HL-60 (cell line): Measurements from ENCODE around the gene CITED2.

Experiments used
- DNase-seq, 2 experiments: peaks; one replicate each; pipeline ENCODE4 v3.0.0-alpha.2; 2010 to 2020; ENCODE audit warnings: low read depth in 1 of 2, low spot score in 1 of 2
- H3K27ac ChIP-seq: fragments of 250-450 bp; sonication (Bioruptor Pico); replicated peaks from 2 replicates; pipeline ENCODE4 v1.5.1; 2020; ENCODE audit warnings: mild to moderate bottlenecking, moderate library complexity
- H3K27me3 ChIP-seq: fragments of 250-450 bp; sonication (Bioruptor Pico); 2 replicates; pipeline ENCODE4 v1.5.1; 2021; ENCODE audit warnings: mild to moderate bottlenecking, moderate library complexity; ENCODE audit not compliant: insufficient read depth, poor library complexity, severe bottlenecking
- H3K4me3 ChIP-seq: replicated peaks from 2 replicates; pipeline ENCODE4 v1.5.1; 2011; ENCODE audit warnings: mild to moderate bottlenecking, control low read depth, low read length; ENCODE audit not compliant: insufficient read depth
- CTCF ChIP-seq: IDR thresholded peaks from one replicate; pipeline ENCODE4 v1.5.1; 2011; ENCODE audit warnings: low read length, control low read depth, inconsistent platforms; ENCODE audit not compliant: insufficient read depth
- GABPA ChIP-seq: IDR thresholded peaks from 2 replicates; pipeline ENCODE4 v1.6.1; 2012; ENCODE audit warnings: low read depth
- POLR2AphosphoS5 ChIP-seq: IDR thresholded peaks from 2 replicates; pipeline ENCODE4 v1.6.1; 2012; ENCODE audit warnings: low read depth
- SPI1 ChIP-seq: IDR thresholded peaks from 2 replicates; pipeline ENCODE4 v1.6.1; 2012; ENCODE audit warnings: low read depth, mild to moderate bottlenecking, borderline replicate concordance
- TF ChIP-seq, protein P1 (sequence below): IDR thresholded peaks from 2 replicates; pipeline ENCODE4 v1.6.1; 2012; ENCODE audit warnings: low read depth; ENCODE audit not compliant: insufficient replicate concordance

The CITED2 gene

DNA sequence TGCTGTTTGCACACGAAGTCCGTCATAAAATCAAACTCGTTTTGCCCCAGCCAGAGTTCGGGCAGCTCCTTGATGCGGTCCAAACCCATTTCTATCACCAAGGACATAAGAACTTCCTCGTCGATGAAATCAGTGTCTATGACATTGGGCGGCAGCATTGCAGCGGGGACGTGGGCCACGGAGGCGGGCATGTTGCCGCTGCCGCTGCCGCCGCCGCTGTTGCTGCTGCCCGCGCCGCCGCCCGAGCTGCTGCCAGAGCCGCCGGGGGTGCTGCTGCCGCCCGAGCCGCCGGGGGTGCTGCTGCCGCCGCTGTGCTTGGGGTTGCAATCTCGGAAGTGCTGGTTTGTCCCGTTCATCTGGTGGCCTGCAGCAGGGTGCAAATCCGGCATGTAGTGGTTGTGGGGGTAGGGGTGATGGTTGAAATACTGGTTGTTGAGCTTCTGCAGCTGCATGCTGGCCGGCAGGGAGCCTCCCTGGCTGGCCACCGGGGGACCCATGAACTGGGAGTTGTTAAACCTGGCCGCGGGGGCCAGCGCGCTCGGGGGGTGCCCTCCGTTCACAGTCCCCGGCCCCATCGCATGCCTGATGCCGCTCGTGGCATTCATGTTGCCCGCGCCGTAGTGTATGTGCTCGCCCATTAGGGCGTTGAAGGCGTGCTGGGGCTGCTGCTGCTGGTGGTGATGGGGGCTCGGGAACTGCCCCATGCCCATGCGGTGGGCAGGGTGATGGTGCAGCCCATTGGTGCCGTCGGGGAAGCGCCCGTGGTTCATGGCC lies 1.1 kb downstream of the CITED2 start:
- H3K27ac ChIP-seq, result peak overlapping the region; percentile 98
- H3K4me3 ChIP-seq, result peak overlapping the region; percentile 72
- DNase-seq, result peak in 1 of 2 experiments; percentile 63

DNA sequence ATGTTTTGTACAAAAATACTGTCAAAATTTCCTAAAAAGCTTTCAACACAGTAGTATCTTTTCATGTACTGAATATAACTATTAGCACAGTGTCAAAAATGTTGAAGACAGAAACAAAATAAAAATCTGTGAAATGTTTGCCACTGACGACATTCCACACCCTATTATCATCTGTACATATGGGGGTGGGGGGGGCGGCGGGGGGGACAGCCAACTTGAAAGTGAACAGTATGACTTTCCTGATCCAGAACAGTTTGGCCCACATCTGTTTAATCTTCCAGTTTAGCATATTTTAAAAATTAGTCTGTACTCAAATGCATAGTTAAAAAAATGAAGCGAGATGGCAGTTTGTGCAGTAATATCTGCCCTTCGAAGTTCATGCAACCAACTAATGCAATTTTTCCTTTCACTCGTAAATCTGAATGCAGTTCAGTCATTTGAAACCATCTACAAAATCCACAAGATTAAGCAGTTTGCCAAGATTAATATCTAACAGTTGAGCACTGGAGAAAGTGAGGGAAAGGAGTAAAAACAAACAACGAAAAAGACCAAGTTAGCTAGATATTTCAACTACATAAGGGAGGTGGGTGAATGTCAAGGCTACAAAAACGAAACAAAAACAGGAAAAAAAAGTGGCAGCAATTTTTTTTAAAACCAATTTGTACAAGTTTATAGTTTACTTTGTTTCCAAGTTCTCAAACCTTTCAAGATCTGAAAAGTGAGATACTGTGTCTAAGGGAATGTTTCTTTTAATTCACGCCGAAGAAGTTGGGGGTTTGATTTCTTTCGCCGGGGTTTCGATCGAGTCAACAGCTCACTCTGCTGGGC lies 1.9 kb downstream of the CITED2 start:
- Histone ChIP-seq H3K27ac (peak overlapping the region; percentile 98), H3K4me3 (peak overlapping the region; percentile 72), H3K27me3 (no peaks in the 10 kb centered on the region)
- DNase-seq, result no peak
- TF ChIP-seq SPI1 (no peak), GABPA (no peak)

More for the DNA sequence above, 1.1 kb downstream of the CITED2 start:
- TF ChIP-seq POLR2AphosphoS5 (peak; percentile 55; the same call in 1 of the 2 replicates), GABPA (no peak)
- no peaks in the 10 kb centered on the region for H3K27me3 ChIP-seq

DNA sequence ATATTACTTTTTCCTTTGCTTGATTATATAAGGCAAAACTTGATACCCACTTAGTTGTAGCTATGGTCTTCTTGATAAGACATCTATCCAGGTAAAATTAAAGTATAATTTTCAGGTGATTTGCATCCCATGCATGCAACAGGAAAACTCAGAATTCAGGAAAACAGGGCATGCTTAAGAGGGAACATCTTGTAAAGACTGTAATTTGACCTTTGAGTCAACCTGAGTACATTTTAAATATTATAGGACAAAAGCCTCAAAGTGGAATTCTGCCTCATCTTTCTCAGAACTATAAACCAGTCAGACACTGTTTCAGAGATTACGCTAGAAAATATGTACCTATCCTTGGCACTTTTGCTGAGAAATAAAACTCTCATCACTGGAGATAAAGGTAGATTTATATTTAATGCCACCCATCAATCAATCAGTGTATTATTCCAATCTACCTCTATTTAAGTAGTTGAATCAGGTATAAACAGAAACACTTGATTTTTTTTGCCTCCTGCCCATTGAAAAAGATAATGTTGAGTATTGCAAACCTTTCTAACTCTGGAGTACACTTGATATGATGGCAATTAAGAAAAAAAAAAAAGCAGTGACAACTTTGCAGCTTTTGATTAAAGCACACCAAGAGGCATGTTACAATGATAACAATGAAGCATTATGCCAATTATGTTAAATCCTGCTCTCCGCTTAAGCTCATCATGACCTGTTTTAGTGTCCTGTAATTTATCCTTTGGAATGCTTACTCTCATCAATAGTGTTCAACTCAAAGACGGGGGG lies 2.8 kb downstream of the CITED2 start:
- peak overlapping the region; percentile 72 for H3K4me3 ChIP-seq
- H3K27ac ChIP-seq, result peak overlapping the region; percentile 69
- no peak for DNase-seq
- TF ChIP-seq SPI1 (no peak), CTCF (no peak), POLR2AphosphoS5 (peak; percentile 8; the same call in 1 of the 2 replicates)
- TF ChIP-seq, protein P1, sequence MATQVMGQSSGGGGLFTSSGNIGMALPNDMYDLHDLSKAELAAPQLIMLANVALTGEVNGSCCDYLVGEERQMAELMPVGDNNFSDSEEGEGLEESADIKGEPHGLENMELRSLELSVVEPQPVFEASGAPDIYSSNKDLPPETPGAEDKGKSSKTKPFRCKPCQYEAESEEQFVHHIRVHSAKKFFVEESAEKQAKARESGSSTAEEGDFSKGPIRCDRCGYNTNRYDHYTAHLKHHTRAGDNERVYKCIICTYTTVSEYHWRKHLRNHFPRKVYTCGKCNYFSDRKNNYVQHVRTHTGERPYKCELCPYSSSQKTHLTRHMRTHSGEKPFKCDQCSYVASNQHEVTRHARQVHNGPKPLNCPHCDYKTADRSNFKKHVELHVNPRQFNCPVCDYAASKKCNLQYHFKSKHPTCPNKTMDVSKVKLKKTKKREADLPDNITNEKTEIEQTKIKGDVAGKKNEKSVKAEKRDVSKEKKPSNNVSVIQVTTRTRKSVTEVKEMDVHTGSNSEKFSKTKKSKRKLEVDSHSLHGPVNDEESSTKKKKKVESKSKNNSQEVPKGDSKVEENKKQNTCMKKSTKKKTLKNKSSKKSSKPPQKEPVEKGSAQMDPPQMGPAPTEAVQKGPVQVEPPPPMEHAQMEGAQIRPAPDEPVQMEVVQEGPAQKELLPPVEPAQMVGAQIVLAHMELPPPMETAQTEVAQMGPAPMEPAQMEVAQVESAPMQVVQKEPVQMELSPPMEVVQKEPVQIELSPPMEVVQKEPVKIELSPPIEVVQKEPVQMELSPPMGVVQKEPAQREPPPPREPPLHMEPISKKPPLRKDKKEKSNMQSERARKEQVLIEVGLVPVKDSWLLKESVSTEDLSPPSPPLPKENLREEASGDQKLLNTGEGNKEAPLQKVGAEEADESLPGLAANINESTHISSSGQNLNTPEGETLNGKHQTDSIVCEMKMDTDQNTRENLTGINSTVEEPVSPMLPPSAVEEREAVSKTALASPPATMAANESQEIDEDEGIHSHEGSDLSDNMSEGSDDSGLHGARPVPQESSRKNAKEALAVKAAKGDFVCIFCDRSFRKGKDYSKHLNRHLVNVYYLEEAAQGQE, result no peak
- H3K27me3 ChIP-seq, result no peaks in the 10 kb centered on the region

GRCh38 chr6:139370999-139371345 lies 3.5 kb downstream of the CITED2 start:
- peak overlapping the region; percentile 69 for H3K27ac ChIP-seq
- no peaks in the 10 kb centered on the region for H3K27me3 ChIP-seq
- peak overlapping the region; percentile 72 for H3K4me3 ChIP-seq
- TF ChIP-seq SPI1 (no peak), CTCF (no peak), POLR2AphosphoS5 (no peak), GABPA (no peak)
- TF ChIP-seq, protein P1, result no peak
- DNase-seq, result no peak
